Natural killer cell treated with Interleukin-12 subunit alpha and Interleukin-12 subunit beta and Interleukin-15 and Interleukin-18, amount 100 ng/mL, for 72 hours (primary cell): ENCODE results near the gene KIAA0825. TPM values are rescaled to one million over a fixed set of nuclear protein-coding genes. Genes with fewer than 3 reads are reported as not detected.
"Not testable (repeated sequence)": the region's sequence is repeated elsewhere in the genome, so short reads cannot be mapped to it uniquely, and the experiment has no call there.

ENCODE experiments used
- ATAC-seq, 2 donors: fragments of 150-1000 bp; cut with Tn5 transposase in 1 of 2; sonication (Bioruptor Pico), chemical (Tn5 transposase) in 1 of 2; 2 replicates each; pipeline ENCODE4 v1.10.0; 2021
- DNase-seq: peaks from one replicate; pipeline ENCODE4 v3.0.0; 2022; ENCODE audit warnings: low spot score
- H3K27ac Mint-ChIP-seq, 2 donors: 1 replicate in 1 of 2; 2 replicates in 1 of 2; pipeline ENCODE4 v1.8.0; 2022; ENCODE audit warnings: mixed read lengths in 2 of 2, mild to moderate bottlenecking in 1 of 2, moderate library complexity in 1 of 2
- H3K27me3 Mint-ChIP-seq, 2 donors: 1 replicate in 1 of 2; 2 replicates in 1 of 2; pipeline ENCODE4 v1.8.0; 2022; ENCODE audit warnings: mixed read lengths in 2 of 2
- H3K36me3 Mint-ChIP-seq: one replicate; pipeline ENCODE4 v1.8.0; 2022; ENCODE audit warnings: mixed read lengths
- H3K4me1 Mint-ChIP-seq, 2 donors: 1 replicate in 1 of 2; 2 replicates in 1 of 2; pipeline ENCODE4 v1.8.0; 2022; ENCODE audit warnings: low read depth in 2 of 2, mixed read lengths in 2 of 2, mild to moderate bottlenecking in 1 of 2
- H3K4me3 Mint-ChIP-seq: one replicate; pipeline ENCODE4 v1.8.0; 2022; ENCODE audit warnings: mixed read lengths
- H3K9me3 Mint-ChIP-seq: 2 replicates; pipeline ENCODE4 v1.8.0; 2022; ENCODE audit warnings: mixed read lengths
- total RNA-seq, 2 donors: library from RNA; stranded (reverse); gene quantifications; one replicate each; pipeline ENCODE4 v1.2.3, GENCODE V29; 2022

The KIAA0825 gene
- total RNA-seq, 2 donors from 2014 or later, result 5.2 to 6.2 TPM

DNA sequence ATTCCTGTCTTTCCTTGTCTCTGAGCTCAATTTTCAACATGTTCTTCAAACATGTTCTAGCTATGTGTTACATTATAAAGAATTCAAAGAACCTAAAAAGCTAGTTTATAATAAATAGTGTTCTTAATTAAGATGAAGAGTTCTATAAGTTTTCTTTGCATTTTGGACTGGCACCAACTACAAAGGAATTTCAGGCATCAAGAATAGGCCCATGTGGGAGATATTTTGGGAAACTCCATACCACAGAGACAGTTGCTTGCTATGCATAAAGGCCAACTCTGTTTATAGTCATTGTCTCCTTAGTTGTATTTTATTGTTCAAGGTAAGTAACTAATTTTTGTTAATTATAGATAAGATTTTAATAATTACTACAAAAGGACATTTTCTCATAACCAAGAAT is 4.6 kb upstream of the KIAA0825 start:
- H3K4me3 Mint-ChIP-seq, result peak overlapping the region; percentile 23
- peaks cover 13% of the 10 kb centered on the region for H3K36me3 Mint-ChIP-seq
- peak overlapping the region; percentile 7 to 13 for H3K27ac Mint-ChIP-seq
- peaks cover 29 to 36% of the 10 kb centered on the region in 2 donors for H3K4me1 Mint-ChIP-seq
- no peaks in the 10 kb centered on the region for H3K27me3 Mint-ChIP-seq
- H3K9me3 Mint-ChIP-seq, result no peaks in the 10 kb centered on the region
- DNase-seq (no peak), ATAC-seq (no peak)

DNA sequence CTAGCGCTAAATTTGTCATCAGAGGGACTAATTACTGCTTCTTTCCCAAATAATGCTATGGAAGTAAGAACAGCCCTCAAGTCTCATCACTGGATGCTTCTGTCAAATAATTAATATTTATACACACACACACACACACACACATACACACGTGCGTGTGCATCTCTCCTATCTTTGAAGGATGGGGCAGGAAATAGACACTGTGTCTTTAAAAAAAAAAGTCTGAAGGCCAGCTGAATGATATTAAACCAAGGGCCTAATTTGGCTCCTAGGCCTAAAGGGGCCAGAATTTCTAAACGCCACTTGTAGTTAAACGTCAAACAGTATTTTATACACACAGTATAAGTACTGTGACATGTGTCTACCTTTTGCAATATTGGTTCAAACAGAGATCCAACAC is 3.4 kb upstream of the KIAA0825 start:
- Mint-ChIP-seq H3K27me3 (no peaks in the 10 kb centered on the region), H3K27ac (peak overlapping the region; percentile 1 to 51), H3K36me3 (peaks cover 17% of the 10 kb centered on the region), H3K4me3 (peak overlapping the region; percentile 87), H3K9me3 (no peaks in the 10 kb centered on the region), H3K4me1 (peaks cover 33 to 42% of the 10 kb centered on the region in 2 donors)
- no peak for ATAC-seq
- no peak for DNase-seq

- peaks cover 17% of the 10 kb centered on the region for H3K36me3 Mint-ChIP-seq
- H3K4me3 Mint-ChIP-seq, result peak overlapping the region; percentile 96
- H3K27me3 Mint-ChIP-seq, result no peaks in the 10 kb centered on the region
- peak overlapping the region; percentile 71 to 79 for H3K27ac Mint-ChIP-seq
- H3K4me1 Mint-ChIP-seq, result peaks cover 33 to 50% of the 10 kb centered on the region in 2 donors
- ATAC-seq, result no peak
- DNase-seq, result no peak
- H3K9me3 Mint-ChIP-seq, result no peaks in the 10 kb centered on the region
Measured at GRCh38 chr5:94620256-94620655, 1.9 kb upstream of the KIAA0825 start.

DNA sequence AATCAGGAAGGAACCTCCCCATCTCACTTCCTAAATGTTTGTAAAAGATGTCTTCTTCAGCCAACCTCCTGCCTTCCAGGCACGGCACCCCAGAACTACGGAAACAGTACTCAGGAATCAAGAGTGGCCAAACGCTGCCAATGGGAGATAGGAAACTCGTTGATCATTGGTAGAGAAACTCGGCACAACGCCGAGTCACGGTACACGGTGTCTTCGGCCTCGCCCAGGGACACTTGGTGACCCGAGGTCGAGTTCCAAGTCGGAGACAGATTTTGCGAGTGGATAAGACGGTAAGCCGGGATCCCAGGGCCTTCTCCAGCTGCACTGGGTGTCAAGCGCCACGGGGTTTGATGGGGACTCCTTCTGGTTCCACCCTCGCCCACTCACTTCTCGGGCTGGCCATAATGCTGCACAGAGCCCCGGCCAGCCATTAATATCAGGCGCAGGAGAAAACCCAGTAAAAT is 343 bp downstream of the KIAA0825 start:
- DNase-seq (no peak), ATAC-seq (peak; percentile 60 to 65)
- Mint-ChIP-seq H3K4me1 (peaks cover 37 to 43% of the 10 kb centered on the region in 2 donors), H3K27ac (peak overlapping the region; percentile 71 to 79), H3K36me3 (peaks cover 17% of the 10 kb centered on the region), H3K27me3 (no peaks in the 10 kb centered on the region), H3K4me3 (peak overlapping the region; percentile 96), H3K9me3 (no peaks in the 10 kb centered on the region)

- H3K36me3 Mint-ChIP-seq, result peaks cover 8% of the 10 kb centered on the region
- H3K27me3 Mint-ChIP-seq, result no peaks in the 10 kb centered on the region
- no peak for DNase-seq
- no peak for ATAC-seq
- no peak overlapping the region for H3K27ac Mint-ChIP-seq
- H3K4me1 Mint-ChIP-seq, result peaks cover 31 to 32% of the 10 kb centered on the region in 2 donors
- no peaks in the 10 kb centered on the region for H3K9me3 Mint-ChIP-seq
- peak overlapping the region; percentile 60 for H3K4me3 Mint-ChIP-seq
Measured at GRCh38 chr5:94615862-94616261, 2.5 kb downstream of the KIAA0825 start.

DNA sequence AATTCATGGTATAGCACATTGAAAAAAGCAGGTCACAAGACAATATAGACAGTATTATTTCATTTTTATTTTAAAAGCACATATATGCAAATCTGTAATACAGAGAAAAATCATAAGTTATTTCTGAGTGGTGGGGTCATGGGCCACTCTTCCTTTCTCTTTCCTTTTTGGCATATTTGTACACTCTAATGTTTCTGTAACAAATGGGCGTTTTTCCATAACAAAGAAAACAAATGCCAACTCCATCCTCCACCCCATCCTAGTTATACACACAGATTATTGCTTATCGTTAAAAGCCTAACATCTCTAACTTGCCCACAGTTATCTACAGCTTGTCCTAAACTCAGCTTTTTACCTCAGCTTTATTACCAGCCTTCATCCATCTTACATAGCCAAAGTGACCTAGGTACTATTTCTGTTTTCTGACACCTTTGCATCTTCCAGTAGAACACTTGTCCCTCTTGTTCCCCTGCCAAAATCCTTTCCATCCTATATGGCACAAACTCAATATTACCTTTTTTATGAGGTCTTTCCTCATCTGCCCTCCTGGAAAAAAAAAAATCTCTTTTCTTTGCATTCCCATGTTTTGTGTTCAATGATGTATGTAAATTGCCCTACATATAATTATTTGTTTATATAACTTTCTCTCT is 4.1 kb downstream of the KIAA0825 start:
- no peaks in the 10 kb centered on the region for H3K27me3 Mint-ChIP-seq
- no peak for ATAC-seq
- DNase-seq, result no peak
- H3K9me3 Mint-ChIP-seq, result no peaks in the 10 kb centered on the region
- no peak overlapping the region for H3K27ac Mint-ChIP-seq
- H3K4me1 Mint-ChIP-seq, result peaks cover 25 to 29% of the 10 kb centered on the region in 2 donors
- no peak overlapping the region for H3K4me3 Mint-ChIP-seq
- peaks cover 7% of the 10 kb centered on the region for H3K36me3 Mint-ChIP-seq

DNA sequence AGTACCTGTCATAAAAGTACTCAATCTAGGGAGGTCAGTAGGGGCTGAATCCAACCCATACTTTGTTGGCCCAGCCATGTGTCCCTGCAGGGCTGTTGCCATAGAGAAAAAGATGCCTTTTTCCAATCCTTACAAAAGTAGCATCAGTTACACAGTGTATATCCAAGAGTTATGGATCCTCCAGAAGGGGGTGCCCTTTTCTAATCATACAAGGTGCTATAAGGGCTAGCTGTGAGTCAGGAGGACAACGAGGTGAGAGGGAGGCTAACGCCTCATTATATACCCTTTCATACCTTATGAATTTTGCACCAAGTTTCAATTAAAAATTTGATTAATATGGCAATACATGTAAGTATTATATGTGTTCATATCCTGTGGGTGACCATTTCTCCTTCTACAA is 4.8 kb downstream of the KIAA0825 start:
- H3K4me1 Mint-ChIP-seq, result peaks cover 23 to 25% of the 10 kb centered on the region in 2 donors
- DNase-seq (no peak), ATAC-seq (no peak)
- peaks cover 4% of the 10 kb centered on the region for H3K36me3 Mint-ChIP-seq
- H3K9me3 Mint-ChIP-seq, result no peaks in the 10 kb centered on the region
- no peaks in the 10 kb centered on the region for H3K27me3 Mint-ChIP-seq
- no peak overlapping the region for H3K27ac Mint-ChIP-seq
- H3K4me3 Mint-ChIP-seq, result no peak overlapping the region

DNA sequence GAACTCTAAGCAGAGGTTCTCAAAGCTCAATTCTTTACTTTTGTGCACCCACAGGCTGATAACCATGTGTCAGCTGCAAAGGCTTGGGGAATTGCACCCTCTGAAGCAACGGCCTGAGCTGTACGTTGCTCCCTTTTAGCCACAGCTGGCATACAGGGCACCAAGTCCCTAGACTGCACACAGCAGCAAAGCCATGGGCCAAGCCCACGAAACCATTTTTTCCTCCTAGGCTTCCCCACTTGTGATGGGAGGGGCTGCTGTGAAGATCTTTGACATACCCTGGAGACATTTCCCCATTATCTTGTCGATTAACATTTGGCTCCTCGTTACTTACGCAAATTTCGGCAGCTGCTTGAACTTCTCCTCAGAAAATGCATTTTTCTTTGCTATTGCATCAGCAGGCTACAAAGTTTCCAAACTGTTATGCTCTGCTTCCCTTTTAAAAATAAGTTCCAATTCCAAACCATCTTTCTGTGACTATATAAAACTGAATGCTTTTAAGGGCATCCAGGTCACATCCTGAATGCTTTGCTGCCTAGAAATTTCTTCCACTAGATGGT is 23.0 kb downstream of the KIAA0825 start:
- Mint-ChIP-seq H3K27me3 (no peaks in the 10 kb centered on the region), H3K36me3 (peaks cover 19% of the 10 kb centered on the region), H3K27ac (no peak overlapping the region), H3K9me3 (peaks cover 5% of the 10 kb centered on the region), H3K4me1 (peaks cover 0 to 6% of the 10 kb centered on the region in 2 donors), H3K4me3 (no peak overlapping the region)
- ATAC-seq (no peak), DNase-seq (no peak)

GRCh38 chr5:94577466-94578245 is 40.7 kb downstream of the KIAA0825 start:
- H3K9me3 Mint-ChIP-seq, result no peaks in the 10 kb centered on the region
- H3K4me3 Mint-ChIP-seq, result peak overlapping the region; percentile 83
- peak overlapping the region; percentile 99 for H3K27ac Mint-ChIP-seq
- ATAC-seq, result peak; percentile 78 to 80
- no peak for DNase-seq
- H3K27me3 Mint-ChIP-seq, result no peaks in the 10 kb centered on the region
- H3K4me1 Mint-ChIP-seq, result peaks cover 52% of the 10 kb centered on the region in 2 donors
- peaks cover 26% of the 10 kb centered on the region for H3K36me3 Mint-ChIP-seq

- Mint-ChIP-seq H3K4me1 (peaks cover 47% of the 10 kb centered on the region in 2 donors), H3K9me3 (no peaks in the 10 kb centered on the region), H3K36me3 (peaks cover 20% of the 10 kb centered on the region), H3K4me3 (peak overlapping the region; percentile 91), H3K27me3 (no peaks in the 10 kb centered on the region), H3K27ac (peak overlapping the region; percentile 99)
- ATAC-seq, result peak; percentile 73 to 87
- DNase-seq, result peak; percentile 68
Measured at GRCh38 chr5:94575196-94575595, 43.2 kb downstream of the KIAA0825 start.

GRCh38 chr5:94573349-94573748 is 45.1 kb downstream of the KIAA0825 start:
- not testable (repeated sequence) for ATAC-seq, H3K27me3 Mint-ChIP-seq, H3K9me3 Mint-ChIP-seq, DNase-seq
- Mint-ChIP-seq H3K4me1 (peaks cover 36 to 42% of the 10 kb centered on the region in 2 donors), H3K4me3 (peak overlapping the region; percentile 9), H3K27ac (peak overlapping the region; percentile 81 to 99), H3K36me3 (peaks cover 20% of the 10 kb centered on the region)

DNA sequence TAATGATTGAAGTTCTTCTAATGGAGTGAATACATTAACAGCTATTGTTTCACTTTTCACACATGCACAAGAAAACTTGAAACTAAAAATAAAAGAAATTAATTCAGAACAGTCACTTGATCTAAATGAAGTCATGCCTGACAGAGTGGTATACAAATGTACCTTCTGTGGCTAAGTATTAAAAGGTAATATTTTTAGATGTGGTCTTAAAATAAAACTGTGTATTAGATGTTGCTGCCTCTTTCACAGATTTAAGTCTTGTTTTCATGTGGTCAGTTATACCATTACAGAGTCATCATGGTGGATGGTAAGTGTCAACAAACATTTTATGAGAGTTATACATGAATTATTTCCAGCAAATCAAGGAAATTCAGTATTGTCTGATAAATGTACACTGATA is 47.0 kb downstream of the KIAA0825 start:
- Mint-ChIP-seq H3K27me3 (no peaks in the 10 kb centered on the region), H3K36me3 (peaks cover 20% of the 10 kb centered on the region), H3K4me1 (peaks cover 24 to 26% of the 10 kb centered on the region in 2 donors), H3K9me3 (no peaks in the 10 kb centered on the region), H3K4me3 (no peak overlapping the region), H3K27ac (no peak overlapping the region)
- no peak for DNase-seq
- ATAC-seq, result no peak

- H3K4me1 Mint-ChIP-seq, result peaks cover 8 to 15% of the 10 kb centered on the region in 2 donors
Measured at GRCh38 chr5:94564812-94565211, 53.6 kb downstream of the KIAA0825 start.

More at GRCh38 chr5:94564812-94565211, 53.6 kb downstream of the KIAA0825 start:
- no peaks in the 10 kb centered on the region for H3K27me3 Mint-ChIP-seq
- H3K9me3 Mint-ChIP-seq, result no peaks in the 10 kb centered on the region
- no peak overlapping the region for H3K27ac Mint-ChIP-seq
- peaks cover 4% of the 10 kb centered on the region for H3K36me3 Mint-ChIP-seq
- ATAC-seq (no peak), DNase-seq (no peak)
- H3K4me3 Mint-ChIP-seq, result no peak overlapping the region
